GM21717 (cell line): Measurements from ENCODE around the gene FHDC1.

ENCODE experiments used
- ATAC-seq: cut with Tn5 transposase; IDR thresholded peaks from one replicate; pipeline ENCODE4 v1.9.1; 2021; ENCODE audit warnings: mild to moderate bottlenecking, moderate library complexity; ENCODE audit not compliant: unreplicated experiment

The FHDC1 gene

GRCh38 chr4:152976212-152976761 is 40.2 kb downstream of the FHDC1 start:
- no peak for ATAC-seq

DNA sequence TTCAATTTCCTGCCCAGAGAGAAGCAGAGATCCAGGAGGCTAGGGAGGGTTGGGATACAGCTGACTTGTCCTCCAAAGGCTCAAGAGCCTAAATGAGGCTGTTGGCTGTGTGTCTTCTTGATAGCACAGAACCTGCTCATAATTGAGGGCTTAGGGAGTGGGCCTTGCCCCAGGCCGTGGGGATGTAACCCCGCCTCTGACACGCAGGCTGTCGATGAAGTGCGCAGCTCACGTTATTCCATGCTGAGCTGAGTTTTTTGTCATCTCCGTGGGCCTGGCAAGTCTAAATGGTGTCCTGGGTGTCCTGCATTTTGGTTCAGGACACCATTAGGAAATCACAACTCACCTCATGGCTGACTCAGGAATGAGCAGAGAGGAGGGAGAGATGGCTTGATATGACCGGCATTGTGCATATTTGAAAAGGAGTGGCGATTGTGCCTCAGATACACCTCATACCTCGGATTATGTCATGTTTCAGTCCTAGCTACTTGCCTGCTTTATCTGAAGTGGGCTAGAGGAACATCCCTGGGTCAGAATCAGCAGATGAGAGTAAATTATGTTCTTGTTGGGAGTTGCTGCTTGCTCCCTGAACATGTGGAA is 43.7 kb downstream of the FHDC1 start:
- no peak for ATAC-seq

DNA sequence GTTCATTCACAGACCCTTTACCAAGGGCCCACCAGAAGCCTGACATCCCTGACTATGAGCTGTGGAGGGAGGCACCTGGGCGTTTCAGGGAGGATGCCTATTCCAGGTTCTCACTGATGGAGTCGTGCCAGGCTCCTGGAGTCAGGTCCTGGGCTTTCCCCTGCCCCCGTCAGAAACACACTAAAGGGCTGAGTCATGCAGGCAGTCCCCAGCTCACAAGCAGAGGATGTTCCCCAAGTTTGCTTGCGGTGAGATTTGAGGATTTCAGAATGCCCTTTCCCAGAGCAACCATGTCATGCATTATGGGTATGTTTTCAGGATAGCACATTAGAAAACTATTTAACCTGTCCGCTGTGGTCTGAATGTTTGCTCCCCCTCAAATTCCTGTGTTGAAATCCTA is 45.2 kb downstream of the FHDC1 start:
- ATAC-seq = no peak

- ATAC-seq = no peak
Measured at GRCh38 chr4:152981842-152982241, 45.7 kb downstream of the FHDC1 start.

DNA sequence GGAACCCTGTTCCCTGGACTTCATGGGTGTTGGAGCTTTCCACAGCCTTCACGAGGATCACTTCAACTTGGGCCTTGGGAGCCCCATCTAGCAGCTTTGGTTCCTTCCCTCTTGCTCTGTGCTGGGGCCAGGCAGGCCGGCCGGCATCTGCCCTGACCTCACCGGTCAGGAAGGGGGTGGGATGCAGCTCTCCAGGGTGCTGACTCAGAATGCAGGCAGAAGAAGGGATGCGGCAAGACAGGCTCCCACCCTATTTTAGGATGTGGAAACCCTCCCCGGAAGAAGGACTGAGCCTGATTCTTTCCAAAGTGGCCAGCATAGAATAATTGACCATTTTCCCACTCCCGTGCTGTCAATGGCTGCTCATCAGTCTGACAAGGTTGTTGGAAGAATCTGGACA is 47.1 kb downstream of the FHDC1 start:
- ATAC-seq = no peak

GRCh38 chr4:152983774-152984411 is 47.8 kb downstream of the FHDC1 start:
- no peak for ATAC-seq

DNA sequence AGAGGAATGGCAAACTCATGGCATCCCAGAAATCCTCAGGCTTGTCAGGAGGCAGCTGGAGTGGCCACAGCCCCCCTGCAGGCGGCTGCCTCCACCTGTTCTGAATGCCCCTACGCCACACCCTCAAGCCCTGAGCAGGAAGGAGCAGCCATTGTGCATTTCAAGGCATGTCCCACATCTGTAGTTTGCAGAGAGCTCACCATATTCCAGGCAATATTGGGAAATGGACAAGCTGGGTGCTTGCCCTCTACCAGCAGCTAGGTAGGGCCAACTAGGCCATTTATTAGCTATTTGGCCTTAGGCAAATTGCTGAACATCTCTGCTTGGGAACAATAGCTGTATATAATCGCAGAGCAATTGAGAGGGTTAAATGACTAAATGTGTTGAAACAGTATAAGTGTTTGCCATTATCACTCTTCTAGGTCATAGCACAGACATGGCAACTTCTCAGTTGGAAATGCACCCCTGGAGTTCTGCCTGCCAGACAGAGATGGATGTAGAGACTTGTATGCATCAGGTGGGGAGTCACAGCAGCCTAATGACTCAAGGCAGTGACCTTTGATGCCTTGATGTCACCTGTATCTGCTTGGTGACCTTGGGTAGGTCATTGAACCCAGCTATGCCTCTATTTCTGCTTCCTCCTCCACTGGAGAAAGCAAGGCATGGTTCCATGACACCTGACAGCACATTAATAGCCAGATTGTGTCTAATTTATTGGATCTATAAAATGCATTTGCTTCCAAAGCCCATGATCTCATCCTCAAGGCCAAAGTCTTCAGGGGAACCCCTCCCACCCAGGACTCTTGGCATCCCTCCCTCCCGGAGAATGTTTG is 52.8 kb downstream of the FHDC1 start:
- ATAC-seq = no peak

- ATAC-seq = no peak
Measured at GRCh38 chr4:152989554-152989970, 53.4 kb downstream of the FHDC1 start.

- ATAC-seq = no peak
Measured at GRCh38 chr4:152990471-152991131, 54.5 kb downstream of the FHDC1 start.

DNA sequence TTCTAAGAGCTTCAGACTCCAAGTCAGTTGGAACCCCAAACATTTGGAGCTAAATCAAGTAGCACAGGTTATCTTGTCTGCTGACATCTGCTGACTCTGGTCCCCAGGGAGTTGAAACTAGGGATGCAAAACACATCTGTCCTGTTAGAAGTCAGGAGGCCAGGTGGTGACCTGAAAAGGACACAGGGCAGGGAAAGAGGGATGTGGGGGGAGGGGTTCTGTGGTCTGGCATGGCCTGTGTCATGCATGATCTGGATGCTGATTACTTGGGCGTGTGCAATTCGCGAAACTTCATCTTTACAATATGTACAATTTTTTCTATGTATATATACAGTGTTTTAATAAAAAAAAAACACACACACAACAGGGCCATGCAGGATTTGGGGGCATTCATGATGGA is 55.3 kb downstream of the FHDC1 start:
- no peak for ATAC-seq

DNA sequence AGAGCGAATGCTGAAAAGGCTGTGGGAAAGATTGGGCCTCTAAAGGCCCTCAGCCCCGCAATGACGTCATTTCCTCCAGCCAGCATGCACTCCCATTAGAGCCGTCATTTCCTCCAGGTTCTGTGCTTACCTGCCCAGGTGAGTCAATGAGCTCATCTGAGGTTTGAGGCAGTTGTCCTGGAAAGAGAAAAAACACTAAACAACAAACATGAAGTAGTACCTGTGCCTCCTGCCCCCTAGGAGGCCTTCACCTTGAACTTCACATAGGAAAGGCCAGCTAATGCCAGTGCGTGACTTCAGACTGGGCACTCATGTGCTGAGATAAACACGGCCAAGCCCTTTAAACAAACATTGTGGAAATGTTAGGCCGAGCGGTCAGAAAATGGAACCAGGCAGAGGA is 55.9 kb downstream of the FHDC1 start:
- no peak for ATAC-seq

DNA sequence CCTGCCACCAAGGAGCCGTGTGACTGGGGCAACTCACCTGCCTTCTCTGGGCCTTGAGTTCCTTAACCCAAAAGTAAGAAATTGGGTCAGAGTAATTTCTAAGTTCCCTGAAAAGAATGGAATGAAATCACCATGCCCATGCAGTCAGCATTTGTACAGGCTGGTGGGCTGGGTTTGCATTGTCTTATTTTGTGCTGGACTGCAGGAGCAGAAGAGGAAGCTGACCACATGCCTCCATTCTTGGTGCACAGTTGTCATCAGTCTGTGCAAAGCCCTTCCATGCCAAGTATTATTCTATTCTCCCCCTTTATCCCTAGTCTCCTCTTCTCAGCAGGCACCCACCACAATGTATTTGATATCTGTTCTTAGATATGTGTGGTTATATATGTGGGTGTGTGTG is 56.3 kb downstream of the FHDC1 start:
- ATAC-seq = no peak

- no peak for ATAC-seq
Measured at GRCh38 chr4:152994038-152994437, 57.9 kb downstream of the FHDC1 start.

GRCh38 chr4:152996111-152996571 is 60.0 kb downstream of the FHDC1 start:
- ATAC-seq = no peak

- ATAC-seq = no peak
Measured at GRCh38 chr4:152996672-152997071, 60.5 kb downstream of the FHDC1 start.

DNA sequence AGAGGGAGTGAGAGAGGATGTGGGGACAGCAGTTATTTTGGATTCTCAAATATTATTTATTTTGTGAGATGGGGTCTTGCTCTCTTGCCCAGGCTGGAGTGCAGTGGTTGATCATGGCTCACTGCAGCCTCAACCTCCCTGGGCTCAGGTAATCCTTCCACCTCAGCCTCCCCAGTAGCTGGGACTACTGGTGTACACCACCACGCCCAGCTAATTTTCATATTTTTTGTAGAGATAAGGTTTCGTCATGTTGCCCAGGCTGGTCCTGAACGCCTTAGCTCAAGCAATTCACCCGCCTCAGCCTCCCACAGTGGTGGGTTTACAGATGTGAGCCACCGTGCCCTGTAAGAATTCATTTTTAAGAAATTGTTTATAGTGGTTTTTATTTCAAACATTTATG is 61.2 kb downstream of the FHDC1 start:
- ATAC-seq = no peak

DNA sequence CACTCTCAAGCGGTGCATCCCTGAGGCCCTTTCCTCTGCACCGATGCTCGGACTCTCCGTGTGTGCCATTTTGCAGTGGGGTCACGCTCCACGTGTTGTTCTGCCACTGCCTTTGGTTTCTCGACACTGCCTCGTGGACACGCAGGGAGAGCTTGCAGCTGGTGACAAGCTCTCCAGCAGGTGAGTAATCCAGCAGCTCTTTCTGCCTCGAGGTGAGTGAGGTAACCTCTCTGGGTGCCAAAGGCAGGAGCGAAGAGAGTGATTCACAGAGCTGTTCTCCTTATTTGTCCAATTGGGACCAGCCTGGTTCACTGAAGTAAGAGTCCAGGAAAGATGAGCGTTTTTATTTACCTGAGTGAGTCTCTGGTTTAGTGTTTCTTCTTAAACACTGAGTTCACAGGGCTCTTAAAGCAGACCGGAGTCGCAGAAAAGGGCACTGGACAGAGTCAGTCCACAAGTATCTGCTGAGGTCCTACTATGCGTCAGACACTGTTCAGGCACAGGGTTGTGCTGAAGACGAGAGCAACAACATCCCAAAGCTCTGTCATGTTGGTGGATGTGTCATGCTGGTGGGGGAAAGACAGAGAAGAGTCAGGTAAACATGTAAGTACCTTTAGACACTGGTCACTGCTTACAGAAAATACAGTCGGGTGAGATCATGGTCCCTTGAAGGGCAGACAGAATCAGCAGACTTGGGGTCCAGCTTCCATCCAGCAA is 61.8 kb downstream of the FHDC1 start:
- no peak for ATAC-seq

GRCh38 chr4:152998861-152999260 is 62.7 kb downstream of the FHDC1 start:
- ATAC-seq = no peak

GRCh38 chr4:152999346-153000075 is 63.4 kb downstream of the FHDC1 start:
- no peak for ATAC-seq

GRCh38 chr4:153000076-153000420 is 63.9 kb downstream of the FHDC1 start:
- no peak for ATAC-seq
